B cell (primary cell): ENCODE measurements around the gene C12orf75.

Experiments used
- EZH2 ChIP-seq: IDR thresholded peaks from 2 replicates; pipeline ENCODE4 v1.6.1; 2012; ENCODE audit warnings: borderline replicate concordance, low read depth, mild to moderate bottlenecking, moderate library complexity, low read length; ENCODE audit not compliant: insufficient read depth, poor library complexity, severe bottlenecking
- TF ChIP-seq, protein P1 (sequence below): fragments of 200-600 bp; IDR thresholded peaks from one replicate; pipeline ENCODE4 v1.8.0; 2022; ENCODE audit warnings: antibody characterized with exemption, mild to moderate bottlenecking

DNA sequence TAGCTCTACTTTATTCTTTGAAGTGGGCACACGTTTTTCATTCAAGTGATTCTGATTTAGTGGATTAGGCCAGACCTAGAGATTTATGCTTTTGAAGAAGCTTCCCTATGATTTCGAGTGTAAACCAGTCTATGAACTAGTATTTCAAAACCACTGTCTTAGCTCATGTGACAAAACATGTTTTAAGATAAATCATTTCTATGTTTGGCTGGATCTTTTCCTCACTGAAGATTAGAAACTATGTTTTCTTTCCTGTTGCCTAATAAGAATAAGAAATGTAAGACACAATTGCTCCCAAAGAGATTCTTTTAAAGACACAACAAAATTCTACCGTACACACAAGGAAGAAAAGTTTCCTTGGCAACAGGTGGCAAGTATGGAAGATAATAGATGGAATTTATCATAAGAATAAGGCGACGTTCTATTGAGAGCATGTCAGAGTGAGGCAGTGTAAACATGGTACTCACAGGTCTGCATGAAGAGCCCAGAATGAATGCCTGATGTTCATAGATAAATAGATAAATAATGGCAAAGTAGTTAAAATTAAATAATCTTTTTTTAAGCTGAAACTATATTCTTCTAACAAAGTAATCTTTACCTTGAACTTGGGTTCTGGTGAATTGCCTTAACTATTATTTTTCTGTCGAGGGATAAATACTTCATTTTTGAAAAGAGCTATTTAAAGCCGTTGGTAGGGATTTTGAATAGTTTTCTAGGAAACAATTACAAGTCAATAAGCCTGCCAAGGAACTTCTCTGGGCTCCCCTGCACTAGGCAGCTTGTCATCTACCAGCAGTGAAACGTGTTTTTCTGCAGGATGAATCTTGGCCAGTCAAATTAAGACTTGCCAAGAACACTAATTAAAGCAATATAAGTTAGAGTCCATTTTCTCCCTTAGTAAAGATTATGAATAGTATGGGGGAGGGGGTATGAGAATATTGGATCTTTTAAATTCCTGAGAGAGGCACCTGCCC, 34.1 kb upstream of the C12orf75 start:
- TF ChIP-seq, protein P1, sequence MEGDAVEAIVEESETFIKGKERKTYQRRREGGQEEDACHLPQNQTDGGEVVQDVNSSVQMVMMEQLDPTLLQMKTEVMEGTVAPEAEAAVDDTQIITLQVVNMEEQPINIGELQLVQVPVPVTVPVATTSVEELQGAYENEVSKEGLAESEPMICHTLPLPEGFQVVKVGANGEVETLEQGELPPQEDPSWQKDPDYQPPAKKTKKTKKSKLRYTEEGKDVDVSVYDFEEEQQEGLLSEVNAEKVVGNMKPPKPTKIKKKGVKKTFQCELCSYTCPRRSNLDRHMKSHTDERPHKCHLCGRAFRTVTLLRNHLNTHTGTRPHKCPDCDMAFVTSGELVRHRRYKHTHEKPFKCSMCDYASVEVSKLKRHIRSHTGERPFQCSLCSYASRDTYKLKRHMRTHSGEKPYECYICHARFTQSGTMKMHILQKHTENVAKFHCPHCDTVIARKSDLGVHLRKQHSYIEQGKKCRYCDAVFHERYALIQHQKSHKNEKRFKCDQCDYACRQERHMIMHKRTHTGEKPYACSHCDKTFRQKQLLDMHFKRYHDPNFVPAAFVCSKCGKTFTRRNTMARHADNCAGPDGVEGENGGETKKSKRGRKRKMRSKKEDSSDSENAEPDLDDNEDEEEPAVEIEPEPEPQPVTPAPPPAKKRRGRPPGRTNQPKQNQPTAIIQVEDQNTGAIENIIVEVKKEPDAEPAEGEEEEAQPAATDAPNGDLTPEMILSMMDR = no peak
- TF ChIP-seq EZH2 = no peak
